BJ (cell line): ENCODE measurements around the gene TMEM132C. TPM values are rescaled to one million over a fixed set of nuclear protein-coding genes. Genes with fewer than 3 reads are reported as not detected.

Experiments used
- CTCF ChIA-PET: fragments of 350-600 bp; formaldehyde crosslinking; extraction: SDS; loops from one replicate; lab custom pipeline; 2021; ENCODE audit warnings: antibody characterized with exemption, inconsistent platforms; lab: Yijun Ruan, JAX
- POLR2A ChIA-PET: fragments of 300-600 bp; sonication (Branson Sonifier 250); formaldehyde crosslinking; extraction: SDS; loops from one replicate; lab custom pipeline; 2021; ENCODE audit warnings: antibody characterized with exemption; lab: Charles Lee
- DNase-seq: peaks from one replicate; pipeline ENCODE4 v3.0.0-alpha.2; 2011; ENCODE audit warnings: low read depth
- H3K27me3 ChIP-seq: 2 replicates; pipeline ENCODE4 v1.6.0; 2011; ENCODE audit warnings: low read length; ENCODE audit not compliant: control insufficient read depth, insufficient read depth
- H3K36me3 ChIP-seq: 2 replicates; pipeline ENCODE4 v1.5.1; 2011; ENCODE audit warnings: low read length; ENCODE audit not compliant: control insufficient read depth, insufficient read depth
- H3K4me3 ChIP-seq: 2 replicates; pipeline ENCODE4 v1.5.1; 2011; ENCODE audit warnings: low read depth, mild to moderate bottlenecking, control low read depth, low read length
- CTCF ChIP-seq: IDR thresholded peaks from 2 replicates; pipeline ENCODE4 v1.5.1; 2011; ENCODE audit warnings: low read depth, mild to moderate bottlenecking, control low read depth, inconsistent platforms, low read length, moderate library complexity; ENCODE audit not compliant: insufficient read depth
- polyA plus RNA-seq: library from polyadenylated mRNA; depleted of rRNA; stranded (reverse); fragments of >200 nt; gene quantifications from 2 replicates; pipeline ENCODE4 v1.2.3, GENCODE V29; 2011

Gene TMEM132C
- polyA plus RNA-seq, 1 experiment, result not detected

GRCh38 chr12:128513331-128513730 lies 246.4 kb downstream of the TMEM132C start:
- Histone ChIP-seq H3K27me3 (no peaks in the 10 kb centered on the region), H3K36me3 (no peaks in the 10 kb centered on the region), H3K4me3 (no peak overlapping the region)
- DNase-seq, result no peak
- no peak for TF ChIP-seq CTCF
- ChIA-PET CTCF (no interaction called here), POLR2A (no interaction called here)

GRCh38 chr12:128513831-128514230 lies 246.9 kb downstream of the TMEM132C start:
- ChIA-PET CTCF (no interaction called here), POLR2A (no interaction called here)
- TF ChIP-seq CTCF, result no peak
- H3K4me3 ChIP-seq, result no peak overlapping the region
- no peaks in the 10 kb centered on the region for H3K36me3 ChIP-seq
- no peaks in the 10 kb centered on the region for H3K27me3 ChIP-seq
- no peak for DNase-seq

DNA sequence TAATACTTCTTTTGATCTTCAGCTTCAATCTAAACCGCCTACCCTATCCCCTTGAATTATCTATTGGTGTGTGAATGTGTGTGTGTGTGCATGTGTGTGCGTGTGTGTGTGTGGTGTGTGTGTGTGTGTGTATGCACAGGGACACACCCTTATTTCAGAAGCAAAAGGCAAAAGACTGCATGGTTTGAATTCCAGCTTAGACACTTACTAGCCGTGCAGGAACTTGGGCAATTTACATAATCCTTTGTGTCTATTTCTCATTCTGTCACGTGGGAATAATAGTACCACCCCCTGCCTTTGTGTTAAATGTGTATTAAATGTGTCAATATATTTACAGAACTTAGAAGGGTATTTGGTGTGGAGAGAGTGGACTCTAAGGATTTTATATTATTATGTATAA lies 251.7 kb downstream of the TMEM132C start:
- Histone ChIP-seq H3K27me3 (no peaks in the 10 kb centered on the region), H3K4me3 (no peak overlapping the region), H3K36me3 (no peaks in the 10 kb centered on the region)
- CTCF ChIA-PET, result no interaction called here
- POLR2A ChIA-PET, result no interaction called here
- no peak for DNase-seq
- no peak for TF ChIP-seq CTCF

DNA sequence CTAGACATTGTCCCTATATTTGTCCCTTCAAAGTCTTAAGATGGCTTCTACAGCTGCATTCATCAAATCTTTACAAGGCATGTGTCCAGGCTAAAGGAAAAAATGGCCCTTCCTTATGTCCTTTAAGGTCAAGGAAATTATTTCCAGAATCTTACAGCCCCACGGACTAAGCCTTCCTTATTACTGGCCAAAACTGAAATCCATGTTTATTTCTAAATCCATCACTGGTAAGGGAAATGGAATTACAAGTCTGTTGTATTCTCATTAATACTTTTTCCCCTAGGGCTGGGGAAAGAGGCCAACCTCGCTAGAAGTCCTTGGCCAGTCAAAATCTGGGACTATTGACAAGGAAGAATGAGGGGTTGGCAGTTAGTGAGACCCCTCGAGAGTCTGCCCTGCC lies 252.5 kb downstream of the TMEM132C start:
- Histone ChIP-seq H3K4me3 (no peak overlapping the region), H3K27me3 (no peaks in the 10 kb centered on the region), H3K36me3 (no peaks in the 10 kb centered on the region)
- DNase-seq, result no peak
- CTCF ChIA-PET, result no interaction called here
- POLR2A ChIA-PET, result no interaction called here
- TF ChIP-seq CTCF, result no peak

GRCh38 chr12:128521981-128522380 lies 255.0 kb downstream of the TMEM132C start:
- POLR2A ChIA-PET, result no interaction called here
- DNase-seq, result no peak
- no peak overlapping the region for H3K4me3 ChIP-seq
- H3K27me3 ChIP-seq, result no peaks in the 10 kb centered on the region
- no peak for TF ChIP-seq CTCF
- CTCF ChIA-PET, result no interaction called here
- no peaks in the 10 kb centered on the region for H3K36me3 ChIP-seq
